Stimulated activated CD8-positive, alpha-beta memory T cell treated with anti-CD3 and anti-CD28 coated beads, Interleukin-7, amount 100 ng/mL, for 24 hours (primary cell): ENCODE data around the gene TNP1.

Experiments
- DNase-seq: peaks from one replicate; pipeline ENCODE4 v3.0.0-alpha.2; 2020; ENCODE audit warnings: low read depth

Gene TNP1

GRCh38 chr2:216839688-216840087 is 20.2 kb downstream of the TNP1 start:
- no peak for DNase-seq

- no peak for DNase-seq
Measured at GRCh38 chr2:216838151-216838550, 21.7 kb downstream of the TNP1 start.

- no peak for DNase-seq
Measured at GRCh38 chr2:216837740-216838139, 22.1 kb downstream of the TNP1 start.

- DNase-seq = no peak
Measured at GRCh38 chr2:216833061-216833460, 26.8 kb downstream of the TNP1 start.

GRCh38 chr2:216830346-216830745 is 29.5 kb downstream of the TNP1 start:
- no peak for DNase-seq

GRCh38 chr2:216829533-216829932 is 30.3 kb downstream of the TNP1 start:
- DNase-seq = no peak

GRCh38 chr2:216827073-216827720 is 32.7 kb downstream of the TNP1 start:
- no peak for DNase-seq

- DNase-seq = no peak
Measured at GRCh38 chr2:216822470-216822869, 37.4 kb downstream of the TNP1 start.

- no peak for DNase-seq
Measured at GRCh38 chr2:216820709-216821108, 39.2 kb downstream of the TNP1 start.

- no peak for DNase-seq
Measured at GRCh38 chr2:216819766-216820165, 40.1 kb downstream of the TNP1 start.

- no peak for DNase-seq
Measured at GRCh38 chr2:216819055-216819454, 40.8 kb downstream of the TNP1 start.

GRCh38 chr2:216810399-216811160 is 49.3 kb downstream of the TNP1 start:
- DNase-seq = no peak
